ENCODE results near the gene CCNI. TPM values are rescaled to one million over a fixed set of nuclear protein-coding genes. Genes with fewer than 3 reads are reported as not detected.

Gene CCNI
- total RNA-seq, 1 experiment from 2014 or later, result 240 TPM

DNA sequence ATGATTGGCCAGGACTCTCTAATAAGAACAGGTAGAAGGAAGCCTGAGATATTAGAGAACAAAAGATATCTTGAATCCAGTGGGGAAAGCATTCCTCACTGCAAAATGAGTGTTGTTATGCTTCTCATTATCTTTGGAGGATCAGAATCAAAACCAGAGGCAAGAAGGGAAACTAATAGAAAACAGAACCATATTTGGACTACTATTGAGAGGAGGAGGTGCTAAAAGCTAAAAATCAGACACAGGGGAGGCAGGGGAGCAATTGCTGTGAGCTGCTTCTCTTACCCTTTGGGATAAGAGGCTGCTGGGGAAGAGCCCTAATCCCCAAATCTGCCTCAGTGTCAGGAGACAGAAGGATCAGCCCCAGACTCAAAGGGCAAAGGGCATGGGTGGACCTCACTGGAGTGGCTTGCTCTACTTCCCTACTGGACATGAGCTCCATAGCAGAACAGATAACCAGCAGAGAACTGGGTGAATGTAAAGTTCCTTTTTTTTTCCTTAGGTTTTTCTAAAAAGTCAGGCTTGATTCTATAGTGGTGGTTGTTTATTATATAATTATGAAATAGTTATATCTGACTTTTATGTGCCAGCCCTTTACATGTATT lies 66.2 kb downstream of the CCNI start:
- no peak overlapping the region for H2BK15ac ChIP-seq (ENCODE audit: low read depth, low read length)
- Mint-ChIP-seq H3K27ac (peak overlapping the region in 1 of 3 experiments; percentile 9; a peak in 2 of 7 replicates), H3K27me3 (ENCODE audit: low read depth) (no peaks in the 10 kb centered on the region), H3K9me3 (no peaks in the 10 kb centered on the region), H3K36me3 (ENCODE audit: insufficient read depth in 1 of 3, low read depth in 3 of 3) (peaks cover 4 to 25% (median 14%) of the 10 kb centered on the region in 3 experiments; a peak in 5 of 7 replicates), H3K4me1 (peaks cover 37 to 51% of the 10 kb centered on the region in 2 experiments), H3K4me3 (no peak overlapping the region)
- H3K18ac ChIP-seq (ENCODE audit: insufficient read length, low read depth, low read length), result no peak overlapping the region
- H3K14ac ChIP-seq (ENCODE audit: insufficient read depth, low read length), result no peak overlapping the region
- H3K9ac ChIP-seq (ENCODE audit: extremely low read depth, insufficient read length, low read length), result no peak overlapping the region
- H2BK12ac ChIP-seq (ENCODE audit: insufficient read length, low read depth, low read length), result peak overlapping the region; percentile 45
- no peaks in the 10 kb centered on the region for H3K27me3 ChIP-seq (ENCODE audit: insufficient read depth, low read length)
- peaks cover 16% of the 10 kb centered on the region for H3K4me1 ChIP-seq (ENCODE audit: insufficient read depth, low read length)
- no peaks in the 10 kb centered on the region for H3K79me1 ChIP-seq (ENCODE audit: insufficient read depth, low read depth, low read length, poor library complexity, severe bottlenecking)
- H4K91ac ChIP-seq (ENCODE audit: insufficient read length, low read depth, low read length), result no peak overlapping the region
- H3K9me3 ChIP-seq (ENCODE audit: control insufficient read depth, low read depth, low read length), result no peaks in the 10 kb centered on the region
- no peak overlapping the region for H3K27ac ChIP-seq (ENCODE audit: insufficient read length, low read depth, low read length)
- H3K4ac ChIP-seq (ENCODE audit: low read depth, low read length), result no peak overlapping the region
- no peak overlapping the region for H2AK5ac ChIP-seq (ENCODE audit: insufficient read length, low read length)
- no peak overlapping the region for H2AFZ ChIP-seq (ENCODE audit: low read length)
- no peak overlapping the region for H3K23ac ChIP-seq (ENCODE audit: insufficient read length, low read depth, low read length)
- no peak overlapping the region for H2BK20ac ChIP-seq (ENCODE audit: low read depth, low read length, poor library complexity, severe bottlenecking)
- TF ChIP-seq, protein P1, sequence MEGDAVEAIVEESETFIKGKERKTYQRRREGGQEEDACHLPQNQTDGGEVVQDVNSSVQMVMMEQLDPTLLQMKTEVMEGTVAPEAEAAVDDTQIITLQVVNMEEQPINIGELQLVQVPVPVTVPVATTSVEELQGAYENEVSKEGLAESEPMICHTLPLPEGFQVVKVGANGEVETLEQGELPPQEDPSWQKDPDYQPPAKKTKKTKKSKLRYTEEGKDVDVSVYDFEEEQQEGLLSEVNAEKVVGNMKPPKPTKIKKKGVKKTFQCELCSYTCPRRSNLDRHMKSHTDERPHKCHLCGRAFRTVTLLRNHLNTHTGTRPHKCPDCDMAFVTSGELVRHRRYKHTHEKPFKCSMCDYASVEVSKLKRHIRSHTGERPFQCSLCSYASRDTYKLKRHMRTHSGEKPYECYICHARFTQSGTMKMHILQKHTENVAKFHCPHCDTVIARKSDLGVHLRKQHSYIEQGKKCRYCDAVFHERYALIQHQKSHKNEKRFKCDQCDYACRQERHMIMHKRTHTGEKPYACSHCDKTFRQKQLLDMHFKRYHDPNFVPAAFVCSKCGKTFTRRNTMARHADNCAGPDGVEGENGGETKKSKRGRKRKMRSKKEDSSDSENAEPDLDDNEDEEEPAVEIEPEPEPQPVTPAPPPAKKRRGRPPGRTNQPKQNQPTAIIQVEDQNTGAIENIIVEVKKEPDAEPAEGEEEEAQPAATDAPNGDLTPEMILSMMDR (conservative IDR thresholded peaks at IDR 0.05), result no peak
- H3K56ac ChIP-seq (ENCODE audit: insufficient read length, low read depth, low read length), result no peak overlapping the region
- H3K79me2 ChIP-seq (ENCODE audit: insufficient read depth, low read length), result no peaks in the 10 kb centered on the region
- H3K4me2 ChIP-seq (ENCODE audit: insufficient read depth, insufficient read length, low read length), result no peak overlapping the region
- no peak overlapping the region for H2BK5ac ChIP-seq (ENCODE audit: insufficient read length, low read length)
- H4K8ac ChIP-seq (replicated peaks; ENCODE audit: insufficient read length, low read depth, low read length), result no peak overlapping the region
- H2BK120ac ChIP-seq (ENCODE audit: low read depth, low read length, poor library complexity, severe bottlenecking), result no peak overlapping the region
- H3T11ph ChIP-seq (ENCODE audit: low read length), result no peak overlapping the region
- no peak overlapping the region for H4K5ac ChIP-seq (ENCODE audit: insufficient read length, low read depth, low read length)
- H3K23me2 ChIP-seq (ENCODE audit: insufficient read length, low read depth, low read length, poor library complexity, severe bottlenecking), result no peaks in the 10 kb centered on the region
- no peak for DNase-seq
- no peaks in the 10 kb centered on the region for H4K20me1 ChIP-seq (ENCODE audit: control insufficient read depth, insufficient read depth, insufficient read length)
